ENCODE measurements around the gene GRIK4.
A peak's percentile ranks its signal among the peaks of the same experiment; 100 is the strongest.

The GRIK4 gene

GRCh38 chr11:120645639-120646038 lies 134.1 kb downstream of the GRIK4 start:
- DNase-seq: no peak

- no peak for DNase-seq
Observed at GRCh38 chr11:120646206-120646605, 134.7 kb downstream of the GRIK4 start.

DNA sequence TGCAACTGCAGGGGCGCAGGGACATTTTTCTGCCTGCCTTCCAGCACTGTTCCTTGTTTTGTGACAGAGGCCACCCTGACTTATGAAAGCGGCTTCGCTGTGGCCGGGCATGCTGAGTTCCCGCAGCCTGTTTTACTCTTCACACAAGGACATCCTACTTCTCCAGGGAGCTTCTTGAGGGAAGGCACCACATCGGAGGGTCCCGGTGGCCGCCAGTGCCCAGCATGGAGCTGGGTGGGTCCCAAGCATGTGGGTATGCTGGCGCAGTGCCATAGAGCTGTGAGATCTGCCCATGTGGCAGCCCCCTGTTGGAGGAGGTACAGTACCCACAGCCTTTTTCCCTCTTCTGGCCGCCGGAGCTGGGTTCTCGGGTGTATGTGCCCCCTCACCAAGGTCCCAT lies 136.1 kb downstream of the GRIK4 start:
- no peak for DNase-seq

DNA sequence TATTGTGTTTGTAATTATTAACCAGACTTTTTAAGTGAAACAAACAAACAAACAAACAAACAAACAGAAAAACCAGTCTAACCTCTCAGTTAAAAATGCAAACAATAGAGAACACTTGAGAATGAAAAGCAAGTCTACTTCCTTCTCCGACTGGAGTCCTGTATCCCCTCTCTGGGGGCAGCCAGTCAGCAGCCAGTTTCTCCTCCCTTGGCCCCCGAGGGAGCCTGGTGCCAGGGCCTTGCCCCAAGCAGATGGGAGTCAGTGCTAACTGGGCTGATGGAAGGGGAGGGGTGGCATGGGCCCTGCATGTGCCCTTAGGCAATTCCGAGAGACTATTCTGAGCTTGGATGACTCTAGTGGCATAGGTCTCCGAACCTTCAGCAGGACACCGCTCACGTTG lies 137.2 kb downstream of the GRIK4 start:
- DNase-seq: peak; percentile 51

DNA sequence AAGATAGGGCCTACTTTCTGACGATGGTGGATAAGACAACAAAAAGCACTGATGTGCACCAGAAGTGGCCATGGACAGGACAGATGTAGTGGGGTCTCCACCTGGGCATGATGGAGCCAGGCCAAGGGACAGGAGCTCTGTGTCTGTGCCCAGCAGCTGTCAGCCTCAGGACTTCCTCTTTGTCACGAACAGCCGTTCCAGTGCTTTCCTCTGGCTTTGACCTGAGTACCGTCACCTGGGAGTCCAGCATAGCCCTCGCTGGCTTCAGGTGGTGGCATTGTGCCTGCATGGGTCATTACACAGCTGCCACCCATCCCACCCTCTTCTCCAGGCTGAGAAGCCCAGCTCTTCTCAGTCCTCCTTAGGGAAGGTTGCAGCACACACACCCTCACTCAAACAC lies 137.8 kb downstream of the GRIK4 start:
- no peak for DNase-seq

DNA sequence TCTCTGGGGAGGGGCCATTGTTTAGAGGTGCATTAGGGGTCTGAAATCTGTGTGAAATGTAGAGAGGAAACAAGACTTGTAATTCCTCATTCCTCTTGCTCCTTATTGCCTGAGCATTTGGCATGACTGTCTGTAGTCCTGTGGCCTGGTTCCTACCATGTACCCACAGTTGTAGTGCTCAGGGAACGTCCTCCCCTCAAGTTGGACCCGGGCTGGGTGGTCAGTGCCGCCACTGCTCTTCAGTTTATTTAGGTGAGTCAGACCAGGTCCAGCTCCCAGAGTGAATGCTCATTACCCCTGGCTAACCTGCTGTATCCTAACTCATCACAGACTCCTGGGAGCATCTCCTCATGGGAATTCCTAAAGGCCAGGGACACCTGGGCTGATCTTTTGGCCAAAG lies 139.8 kb downstream of the GRIK4 start:
- no peak for DNase-seq

DNA sequence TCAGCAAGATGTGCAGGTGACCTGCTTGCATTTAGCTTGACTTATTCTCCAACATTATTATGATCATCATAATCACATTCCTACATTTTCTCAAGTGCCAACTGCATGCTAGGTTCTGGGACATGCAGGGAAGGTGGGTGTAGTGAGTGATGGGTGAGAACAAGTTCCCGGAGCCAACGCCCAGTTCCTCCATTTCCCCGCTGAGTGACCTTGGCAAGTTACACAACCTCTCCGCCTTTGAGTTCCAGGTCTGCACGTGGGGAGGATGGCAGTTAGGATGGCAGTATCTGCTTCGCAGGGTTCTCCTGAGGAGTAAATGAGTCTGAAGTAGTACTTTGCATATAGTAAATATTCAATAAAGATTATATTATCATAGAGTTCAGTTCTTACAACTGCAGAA lies 140.3 kb downstream of the GRIK4 start:
- no peak for DNase-seq

- no peak for DNase-seq
Observed at GRCh38 chr11:120652705-120653335, 141.3 kb downstream of the GRIK4 start.

GRCh38 chr11:120655589-120655988 lies 144.0 kb downstream of the GRIK4 start:
- DNase-seq: no peak

GRCh38 chr11:120657306-120658070 lies 145.9 kb downstream of the GRIK4 start:
- peak; percentile 80 for DNase-seq

GRCh38 chr11:120658071-120658423 lies 146.5 kb downstream of the GRIK4 start:
- no peak for DNase-seq

- no peak for DNase-seq
Observed at GRCh38 chr11:120659076-120659475, 147.5 kb downstream of the GRIK4 start.

- no peak for DNase-seq
Observed at GRCh38 chr11:120660024-120660565, 148.5 kb downstream of the GRIK4 start.

DNA sequence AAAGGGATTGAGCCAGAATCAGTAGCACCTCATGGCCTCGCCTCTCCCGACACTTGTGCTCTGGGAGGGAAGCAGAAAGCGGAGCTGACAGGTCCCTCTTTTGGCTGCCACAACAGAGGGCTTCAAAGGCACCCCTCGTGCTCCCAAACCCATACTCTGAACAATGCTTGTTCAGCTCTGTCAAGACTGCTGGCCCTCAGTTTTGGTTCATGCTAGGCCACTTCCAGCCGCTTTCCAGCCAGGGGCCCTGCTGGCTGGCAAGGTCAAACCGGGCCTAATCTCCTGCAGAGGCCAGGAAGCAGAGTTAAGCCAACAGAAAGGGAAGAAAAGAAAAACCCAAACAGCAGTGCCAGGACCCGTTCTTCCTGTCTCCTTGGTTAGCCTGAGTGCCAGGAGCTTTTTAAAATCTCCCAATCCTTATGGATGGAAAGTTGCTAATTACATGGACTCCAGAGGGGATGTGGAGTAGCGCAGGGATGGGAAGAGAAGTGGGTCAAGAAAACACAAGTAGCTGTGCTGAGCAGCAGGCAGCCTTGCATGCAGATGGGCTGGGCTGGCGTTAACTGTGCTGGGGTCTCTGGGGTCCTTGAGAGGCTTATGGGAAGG lies 150.6 kb downstream of the GRIK4 start:
- DNase-seq: no peak

DNA sequence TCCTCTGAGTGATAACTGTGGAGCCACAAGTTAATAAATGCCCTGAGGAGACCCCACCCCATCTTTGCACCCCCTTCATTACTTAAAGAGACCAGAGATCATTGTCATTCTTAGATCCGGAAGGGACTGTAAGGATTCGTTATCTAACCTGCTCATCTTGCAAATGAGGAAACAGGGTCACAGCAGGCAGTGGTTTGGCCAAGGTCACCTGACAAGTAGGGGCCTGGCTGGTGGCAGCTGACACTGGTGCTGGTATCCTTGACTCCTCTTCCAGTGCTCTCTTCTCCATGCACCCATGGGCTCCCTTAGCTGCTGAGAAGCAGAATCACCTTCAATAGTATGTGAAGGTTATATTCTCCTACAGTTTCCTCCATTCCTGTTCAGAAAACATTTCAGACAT lies 151.6 kb downstream of the GRIK4 start:
- no peak for DNase-seq

GRCh38 chr11:120666121-120666639 lies 154.6 kb downstream of the GRIK4 start:
- no peak for DNase-seq

DNA sequence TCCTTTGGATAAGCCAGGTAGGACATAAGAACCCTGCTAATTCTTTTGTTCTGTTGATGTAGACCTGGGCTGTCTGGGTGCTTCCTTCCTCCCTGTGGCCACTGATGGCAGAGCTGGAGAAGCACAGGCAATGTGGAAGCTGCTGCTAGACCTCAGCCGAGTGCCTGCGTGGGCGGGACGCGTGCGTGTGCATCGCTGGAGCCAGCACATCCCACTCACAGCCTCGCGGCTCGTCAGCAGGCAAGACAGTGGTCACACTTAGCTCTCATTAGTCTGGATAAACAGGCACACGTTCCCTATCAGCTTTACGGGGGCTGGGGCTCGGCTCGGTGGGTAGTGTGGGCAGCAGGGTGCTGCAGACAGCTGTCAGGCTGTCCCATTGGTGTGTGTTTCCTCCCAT lies 155.7 kb downstream of the GRIK4 start:
- no peak for DNase-seq

- no peak for DNase-seq
Observed at GRCh38 chr11:120667934-120668333, 156.4 kb downstream of the GRIK4 start.

DNA sequence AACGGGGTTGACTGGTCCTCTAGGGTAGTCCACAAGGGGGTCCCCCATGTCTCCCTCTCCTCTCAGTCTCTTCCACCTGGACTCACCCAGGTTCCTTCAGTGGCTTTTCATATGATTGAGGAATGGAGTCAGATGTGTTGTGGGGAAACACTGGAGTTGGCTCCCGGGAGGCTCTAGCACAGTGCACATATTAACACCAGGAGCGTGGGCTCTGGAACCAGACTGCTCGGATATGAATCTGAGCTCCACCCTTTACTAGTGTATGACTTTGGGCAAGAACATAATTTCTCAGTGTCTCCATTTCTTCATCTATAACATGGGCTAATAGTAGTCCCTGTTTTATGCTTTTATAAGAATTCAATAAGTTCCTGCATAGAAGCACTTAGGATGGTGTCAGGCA lies 157.0 kb downstream of the GRIK4 start:
- DNase-seq: no peak

DNA sequence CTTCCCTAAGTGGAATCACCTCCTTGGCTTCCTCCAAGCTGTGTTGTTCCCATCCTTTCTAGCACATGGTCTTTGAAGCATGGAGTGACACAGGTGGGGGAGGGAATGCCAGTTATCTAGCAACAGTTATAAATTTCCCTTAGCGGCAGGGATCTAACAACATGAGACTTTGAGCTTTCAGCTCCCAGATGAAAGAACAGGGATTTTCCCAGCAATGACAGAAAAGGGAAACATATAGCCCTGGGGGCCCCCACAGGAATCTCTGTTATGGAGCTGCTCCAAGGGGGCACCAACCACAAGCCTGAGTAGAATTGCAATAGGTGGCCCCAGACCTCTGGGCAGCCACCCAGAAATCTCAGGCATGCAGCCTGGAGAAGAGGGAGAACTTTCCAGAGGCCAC lies 163.0 kb downstream of the GRIK4 start:
- DNase-seq: no peak

DNA sequence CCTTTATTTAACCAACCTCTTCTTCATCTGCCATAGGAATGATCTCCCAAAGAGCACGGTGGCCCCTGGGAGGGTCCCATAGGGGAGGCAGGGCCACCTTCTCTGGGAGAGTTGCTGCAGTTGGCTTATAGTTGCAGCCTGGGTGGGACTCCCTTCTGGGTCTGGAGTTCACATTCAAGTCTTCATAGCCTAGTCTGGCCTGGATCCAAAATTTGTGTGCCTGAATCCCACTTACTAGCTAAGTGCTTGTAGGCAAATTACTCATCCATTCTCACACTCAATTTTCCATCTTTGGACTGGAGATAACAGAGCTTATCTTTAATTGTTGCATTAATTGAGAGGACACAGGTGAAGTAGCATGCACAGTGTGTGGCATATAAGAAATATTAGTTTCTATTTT lies 163.6 kb downstream of the GRIK4 start:
- peak; percentile 57 for DNase-seq

DNA sequence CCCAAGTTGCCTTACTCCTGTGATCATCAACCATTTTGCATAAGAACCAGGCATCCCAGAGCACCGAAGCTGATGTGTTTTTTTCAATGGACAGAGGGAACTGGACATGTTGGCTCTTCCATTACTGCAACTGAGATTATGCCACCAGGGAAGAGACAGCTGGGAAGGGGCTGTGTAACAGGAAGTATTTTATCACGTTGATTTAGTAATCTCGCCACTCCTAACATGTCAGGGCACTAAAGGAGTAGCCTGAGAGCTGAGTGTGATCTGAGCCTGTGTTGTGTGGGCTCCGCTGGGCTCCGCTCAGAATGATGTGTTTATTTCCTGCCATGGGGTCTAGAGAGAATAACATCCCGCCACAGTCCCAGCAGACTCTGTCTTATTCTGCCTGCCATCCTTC lies 165.4 kb downstream of the GRIK4 start:
- DNase-seq: no peak

DNA sequence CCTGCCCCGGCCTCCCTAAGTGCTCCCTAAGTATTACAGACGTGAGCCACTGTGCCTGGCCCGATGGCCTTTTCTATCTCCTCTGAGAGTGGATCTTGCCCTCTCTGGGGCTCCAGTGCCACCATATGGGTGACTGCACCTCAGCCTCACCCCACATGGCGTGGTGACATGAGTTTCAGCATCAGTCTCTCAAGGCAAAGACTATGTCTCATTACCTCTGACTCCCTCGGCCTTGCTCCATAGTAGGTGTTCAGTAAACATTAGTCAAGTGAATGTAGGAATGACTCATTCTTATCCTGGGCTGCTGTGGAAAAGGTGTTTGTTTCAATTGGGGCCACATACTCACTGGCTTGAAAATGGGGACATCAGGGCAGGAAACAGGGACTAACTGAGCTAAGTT lies 168.8 kb downstream of the GRIK4 start:
- DNase-seq: no peak
